Psoas muscle (tissue), 8 donors: ENCODE results near the gene HLCS. TPM values are rescaled to one million over a fixed set of nuclear protein-coding genes. Genes with fewer than 3 reads are reported as not detected.

Experiments
- ATAC-seq, 4 donors: fragments of 200-7000 bp; cut with Tn5 transposase; one replicate each; pipeline ENCODE4 v1.9.1; 2020; ENCODE audit warnings: moderate library complexity in 3 of 4, mild to moderate bottlenecking in 2 of 4
- DNase-seq, 2 donors: peaks; one replicate each; pipeline ENCODE4 v3.0.0-alpha.2; 2020
- H3K27ac ChIP-seq: fragments of 200-600 bp; one replicate; pipeline ENCODE4 v1.8.0; 2022
- H3K27me3 ChIP-seq, 3 donors: fragments of 200-600 bp in 1 of 3; one replicate each; pipeline versions ENCODE4 v1.6.1 to v1.8.0; 2013 to 2022; ENCODE audit warnings: low read length in 2 of 3, mild to moderate bottlenecking in 2 of 3, moderate library complexity in 1 of 3; ENCODE audit not compliant: insufficient read depth in 3 of 3
- H3K36me3 ChIP-seq, 2 donors: fragments of 200-600 bp in 1 of 2; one replicate each; pipeline versions ENCODE4 v1.6.1 to v1.8.0; 2013 to 2022; ENCODE audit warnings: low read depth in 1 of 2, mild to moderate bottlenecking in 1 of 2, moderate library complexity in 1 of 2; ENCODE audit not compliant: insufficient read depth in 1 of 2
- H3K4me1 ChIP-seq: fragments of 200-600 bp; one replicate; pipeline ENCODE4 v1.8.0; 2022
- H3K4me3 ChIP-seq: fragments of 200-600 bp; one replicate; pipeline ENCODE4 v1.8.0; 2022; ENCODE audit warnings: mild to moderate bottlenecking
- H3K9me3 ChIP-seq: fragments of 200-600 bp; one replicate; pipeline ENCODE4 v1.8.0; 2022
- CTCF ChIP-seq: fragments of 200-600 bp; IDR thresholded peaks from one replicate; pipeline ENCODE4 v1.8.0; 2022; ENCODE audit warnings: antibody characterized with exemption
- WGBS, 3 donors: extraction: QIAGEN DNeasy Blood & Tissue Kit; methylation state at CpG; one replicate each; pipeline versions ENCODE4 v1.1.6 to v1.1.7; 2013; 5-methylcytosine and 5-hydroxymethylcytosine counted together
- intact Hi-C, 2 donors: fragments of 100-400 bp; cut with DNase I; formaldehyde crosslinking; loops; one replicate each; pipeline versions ENCODE4 v1.11.0 to v1.14.2; 2022
- polyA plus RNA-seq, 3 donors: library from polyadenylated mRNA; stranded (reverse); fragments of 200-250 nt; gene quantifications; one replicate each; pipeline ENCODE4 v1.2.3, GENCODE V29; 2013
- total RNA-seq, 4 donors: library from RNA; stranded (reverse); fragmentation: NEBNext Ultra II Directional in 2 of 4; extraction: Animal tissue kit (Norgen Biotek cat#: 25700) in 2 of 4; gene quantifications; one replicate each; pipeline versions ENCODE4 v1.2.1 to v1.2.4, GENCODE V29; 2021 to 2023
- donor health status: healthy with polysubstance abuse.
- donor health status: DM: no; HTN: no; CAD: no; lungs with moderate emphysema.
- donor health status: Bipolar disorder and iron deficiency.
- donor health status: healthy.
- donor health status: DM: yes; HTN: yes; CAD: no.
- donor health status: DM: no; HTN: no; CAD: no.
- donor health status: DM: no; HTN: no; CAD: no.
- donor health status: DM: yes; HTN: yes; CAD: no.

The HLCS gene
- total and polyA plus RNA-seq, 7 donors = 3.6 to 13.5 (median 8.1) TPM

DNA sequence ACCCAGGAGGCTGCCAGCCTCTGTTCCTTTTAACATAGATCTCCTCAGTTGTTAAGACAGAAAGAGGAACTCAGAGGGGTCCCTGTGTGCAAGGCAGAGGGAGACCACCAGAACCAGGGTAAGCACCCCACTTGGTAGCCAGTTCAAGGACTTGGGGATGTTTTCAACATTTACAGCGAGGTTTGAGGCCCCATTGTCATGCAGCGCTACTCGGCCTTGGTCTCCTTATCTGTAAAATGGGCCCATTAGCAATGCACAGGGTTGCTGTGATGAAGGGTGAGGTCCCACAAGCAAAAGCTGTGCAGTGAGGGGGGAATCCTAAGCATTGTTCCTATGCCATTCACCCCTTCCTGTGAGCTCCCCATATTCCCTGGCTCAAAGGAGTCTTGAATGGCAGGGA is 263.3 kb downstream of the HLCS start:
- DNase-seq (no peak), ATAC-seq (no peak)
- no peaks in the 10 kb centered on the region for H3K36me3 ChIP-seq
- H3K4me1 ChIP-seq = peaks cover 42% of the 10 kb centered on the region
- H3K27ac ChIP-seq = no peak overlapping the region
- no peaks in the 10 kb centered on the region for H3K9me3 ChIP-seq
- TF ChIP-seq CTCF = no peak
- H3K4me3 ChIP-seq = no peak overlapping the region
- H3K27me3 ChIP-seq = peaks cover 3 to 100% (median 78%) of the 10 kb centered on the region in 3 donors
- 72 to 77% (median 75%) methylated on average over 3 of the region's 3 CpGs for WGBS, 3 donors
- intact Hi-C loops = no loop called here

- H3K27me3 ChIP-seq = peaks cover 3 to 100% (median 80%) of the 10 kb centered on the region in 3 donors
- intact Hi-C loops = no loop called here
- WGBS, 3 donors = 59 to 65% (median 61%) methylated on average over 6 of the region's 6 CpGs
- ATAC-seq (no peak), DNase-seq (no peak)
- no peaks in the 10 kb centered on the region for H3K9me3 ChIP-seq
- H3K4me3 ChIP-seq = no peak overlapping the region
- H3K4me1 ChIP-seq = peaks cover 47% of the 10 kb centered on the region
- TF ChIP-seq CTCF = no peak
- no peaks in the 10 kb centered on the region for H3K36me3 ChIP-seq
- H3K27ac ChIP-seq = no peak overlapping the region
These were observed 263.9 kb downstream of the HLCS start for GRCh38 chr21:36702622-36702968.

DNA sequence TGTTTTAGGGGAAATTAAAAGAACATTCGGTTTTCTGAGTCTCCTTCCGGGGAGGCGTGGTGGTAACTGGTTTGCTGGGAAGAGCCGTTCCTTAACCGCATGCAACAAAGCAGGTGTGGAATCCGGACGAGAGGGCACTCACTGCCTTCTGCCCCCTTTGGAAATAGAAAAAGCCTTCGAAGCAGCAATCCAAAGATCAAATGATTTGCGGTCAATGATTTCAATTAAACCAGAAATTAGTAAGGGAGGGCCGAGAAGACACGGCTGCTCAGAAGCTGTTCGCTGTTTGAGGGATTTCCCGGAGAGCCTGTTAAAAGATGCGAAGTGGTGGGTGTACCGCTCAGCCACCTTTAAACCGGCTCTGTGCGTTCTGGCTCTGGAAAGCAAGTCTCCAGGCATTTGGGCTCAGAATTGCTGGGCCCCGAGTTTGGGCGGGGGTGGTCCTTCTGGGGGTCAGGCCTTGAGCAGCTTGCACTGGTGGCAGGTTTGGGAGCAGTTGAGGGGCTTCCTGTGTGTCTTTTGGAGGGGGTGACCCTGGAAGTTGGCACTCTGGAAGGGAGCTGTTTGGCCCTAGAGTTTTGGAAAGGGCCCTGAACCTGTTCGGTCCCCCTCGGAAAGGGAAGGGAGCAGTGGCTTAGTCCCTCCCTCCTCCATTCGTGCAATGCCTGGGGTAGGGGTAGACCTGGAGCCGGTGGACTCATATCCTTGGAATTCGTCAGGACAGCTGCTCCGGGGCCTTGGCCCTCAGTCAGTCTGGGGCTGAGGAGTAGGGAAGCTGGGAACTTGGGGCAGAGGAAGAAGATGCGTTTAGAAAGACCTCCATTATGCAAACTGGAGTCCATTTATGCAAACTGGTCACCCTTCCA is 264.5 kb downstream of the HLCS start:
- Histone ChIP-seq H3K9me3 (no peaks in the 10 kb centered on the region), H3K27me3 (peaks cover 3 to 100% (median 84%) of the 10 kb centered on the region in 3 donors), H3K36me3 (no peaks in the 10 kb centered on the region), H3K27ac (no peak overlapping the region), H3K4me1 (peaks cover 50% of the 10 kb centered on the region), H3K4me3 (peak overlapping the region; percentile 72)
- DNase-seq (no peak), ATAC-seq (no peak)
- 46 to 53% (median 47%) methylated on average over 26 of the region's 26 CpGs for WGBS, 3 donors
- no peak for TF ChIP-seq CTCF
- intact Hi-C loops = no loop called here

DNA sequence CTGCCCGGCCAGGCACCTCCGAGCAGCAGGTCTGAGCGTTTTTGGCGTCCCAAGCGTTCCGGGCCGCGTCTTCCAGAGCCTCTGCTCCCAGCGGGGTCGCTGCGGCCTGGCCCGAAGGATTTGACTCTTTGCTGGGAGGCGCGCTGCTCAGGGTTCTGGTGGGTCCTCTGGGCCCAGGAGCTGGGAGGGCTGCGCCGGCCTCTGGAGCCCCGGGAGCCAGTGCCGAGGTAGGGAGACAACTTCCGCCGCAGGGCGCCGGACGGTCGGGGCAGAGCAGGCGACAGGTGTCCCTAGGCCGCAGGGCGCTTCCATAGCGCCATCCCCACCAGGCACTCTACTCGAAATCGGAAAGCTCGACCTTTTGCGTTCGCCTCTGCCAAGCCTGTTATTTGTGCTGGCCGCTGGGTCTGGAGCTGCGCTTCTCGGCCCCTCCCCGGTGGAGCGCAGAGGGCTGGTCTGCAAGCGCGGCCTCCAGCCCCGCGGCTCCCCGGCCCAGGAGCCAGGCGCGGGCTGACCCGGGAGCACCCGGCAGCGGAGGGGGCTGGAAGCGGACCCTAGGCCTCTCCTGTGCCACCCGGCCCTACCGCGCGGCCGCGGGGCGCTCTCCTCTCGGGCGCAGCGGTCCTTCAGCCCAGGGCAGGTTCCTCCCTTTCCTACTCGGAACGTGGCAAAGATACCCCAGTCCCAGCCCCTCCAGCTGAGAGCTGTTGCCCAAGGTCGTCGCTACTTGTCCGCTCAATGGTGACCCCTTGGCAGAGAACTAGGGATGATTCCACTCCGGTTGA is 265.3 kb downstream of the HLCS start:
- no peak for TF ChIP-seq CTCF

More for the DNA sequence above, 265.3 kb downstream of the HLCS start:
- H3K27me3 ChIP-seq = peaks cover 3 to 100% (median 84%) of the 10 kb centered on the region in 3 donors
- no peak overlapping the region for H3K27ac ChIP-seq
- H3K4me3 ChIP-seq = peak overlapping the region; percentile 72
- 12 to 21% (median 16%) methylated on average over 51 to 65 of the region's 65 CpGs for WGBS, 3 donors
- peaks cover 50% of the 10 kb centered on the region for H3K4me1 ChIP-seq
- H3K36me3 ChIP-seq = no peaks in the 10 kb centered on the region
- H3K9me3 ChIP-seq = no peaks in the 10 kb centered on the region
- intact Hi-C loops = no loop called here
- DNase-seq (no peak), ATAC-seq (peak in 1 of 4 donors; percentile 14)

Other genes with a start within 250 kb of the HLCS start
- not detected for gene RIPPLY3, start 40.0 kb upstream of the HLCS start, total RNA-seq
- not detected for gene RIPPLY3, start 40.0 kb upstream of the HLCS start, polyA plus RNA-seq
- gene PIGP, start 106.4 kb upstream of the HLCS start, total RNA-seq = 10 to 100 TPM; 26.6 to 46.9 (median 34.4) TPM
- gene PIGP, start 106.4 kb upstream of the HLCS start, polyA plus RNA-seq = 10 to 100 TPM; 23.0 to 41.5 (median 27.2) TPM
- gene TTC3, start 106.6 kb upstream of the HLCS start, total RNA-seq = 10 to 100 TPM; 22.2 to 50.3 (median 30.0) TPM
- gene TTC3, start 106.6 kb upstream of the HLCS start, polyA plus RNA-seq = 10 to 100 TPM in 2 of 3 donors, 1 to 10 TPM in 1; 6.5 to 25.7 (median 13.7) TPM